Adrenal gland (tissue), 5 donors: ENCODE results near the gene FGF21.

ENCODE experiments used
- CTCF ChIP-seq, 6 experiments: fragments of 450-650 bp in 4 of 6; fragments of 200-600 bp in 2 of 6; sonication (generic) in 1 of 6; IDR thresholded peaks; 1 replicate in 5 of 6; 2 replicates in 1 of 6; pipeline versions ENCODE4 v1.5.1 to v1.8.0; 2016 to 2021; ENCODE audit warnings: antibody characterized with exemption in 6 of 6, mild to moderate bottlenecking in 2 of 6, moderate library complexity in 1 of 6
- POLR2A ChIP-seq, 2 donors: fragments of 450-650 bp; IDR thresholded peaks; one replicate each; pipeline ENCODE4 v1.6.1; 2017; ENCODE audit warnings: antibody characterized with exemption in 2 of 2, mild to moderate bottlenecking in 2 of 2, moderate library complexity in 1 of 2
- donor health status: DM: no; HTN: no; CAD: no.

DNA sequence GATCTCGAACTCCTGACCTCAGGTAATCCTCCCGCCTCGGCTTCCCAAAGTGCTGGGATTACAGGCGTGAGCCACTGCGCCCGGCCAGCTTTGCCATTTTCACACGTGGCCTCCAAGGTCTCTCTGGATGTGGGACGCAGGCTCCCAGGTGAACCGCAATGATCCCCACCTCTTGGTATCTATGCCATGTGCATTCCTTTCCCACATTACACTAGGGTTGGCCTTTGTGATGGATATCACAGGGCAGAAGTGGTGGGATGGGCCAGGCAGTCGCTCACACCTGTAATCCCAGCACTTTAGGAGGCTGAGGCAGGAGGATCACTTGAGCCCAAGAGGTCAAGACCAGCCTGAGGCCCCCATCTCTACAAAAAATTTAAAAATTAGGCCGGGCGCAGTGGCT is 22.4 kb downstream of the FGF21 start:
- TF ChIP-seq CTCF (IDR thresholded peaks at IDR 0.05) (no peak), POLR2A (IDR thresholded peaks at IDR 0.05) (no peak)
